Muscle layer of duodenum (tissue), 2 donors: ENCODE data around the gene SPTLC3.

Experiments
- H3K27ac ChIP-seq: one replicate; pipeline ENCODE4 v1.7.0; 2013; ENCODE audit warnings: mild to moderate bottlenecking, low read length
- H3K27me3 ChIP-seq: one replicate; pipeline ENCODE4 v1.7.0; 2013; ENCODE audit warnings: low read depth, mild to moderate bottlenecking, control low read depth, low read length
- H3K36me3 ChIP-seq, 2 donors: one replicate each; pipeline ENCODE4 v1.7.0; 2013; ENCODE audit warnings: low read length in 2 of 2, control low read depth in 1 of 2, mild to moderate bottlenecking in 1 of 2; ENCODE audit not compliant: insufficient read depth in 2 of 2, control insufficient read depth in 1 of 2
- H3K4me1 ChIP-seq, 2 donors: one replicate each; pipeline ENCODE4 v1.7.0; 2013; ENCODE audit warnings: low read length in 2 of 2, mild to moderate bottlenecking in 2 of 2, control low read depth in 1 of 2, moderate library complexity in 1 of 2; ENCODE audit not compliant: insufficient read depth in 2 of 2, control insufficient read depth in 1 of 2
- H3K4me3 ChIP-seq, 2 donors: one replicate each; pipeline ENCODE4 v1.7.0; 2013; ENCODE audit warnings: low read length in 2 of 2, low read depth in 1 of 2, mild to moderate bottlenecking in 1 of 2
- H3K9me3 ChIP-seq, 2 donors: one replicate each; pipeline ENCODE4 v1.7.0; 2013; ENCODE audit warnings: low read length in 2 of 2, control low read depth in 1 of 2, mild to moderate bottlenecking in 1 of 2; ENCODE audit not compliant: control insufficient read depth in 1 of 2
- donor health status: healthy.

Gene SPTLC3

GRCh38 chr20:13121840-13122515 is 113.2 kb downstream of the SPTLC3 start:
- Histone ChIP-seq H3K4me1 (no peaks in the 10 kb centered on the region), H3K9me3 (no peaks in the 10 kb centered on the region), H3K27ac (no peak overlapping the region), H3K36me3 (peaks cover 0 to 3% of the 10 kb centered on the region in 2 donors), H3K4me3 (no peak overlapping the region), H3K27me3 (no peaks in the 10 kb centered on the region)

- no peak overlapping the region for H3K27ac ChIP-seq
- no peaks in the 10 kb centered on the region for H3K4me1 ChIP-seq
- no peaks in the 10 kb centered on the region for H3K9me3 ChIP-seq
- no peak overlapping the region for H3K4me3 ChIP-seq
- no peaks in the 10 kb centered on the region for H3K27me3 ChIP-seq
- H3K36me3 ChIP-seq: peaks cover 0 to 3% of the 10 kb centered on the region in 2 donors
Observed at GRCh38 chr20:13125486-13125885, 116.7 kb downstream of the SPTLC3 start.

- no peak overlapping the region for H3K4me3 ChIP-seq
- H3K4me1 ChIP-seq: no peaks in the 10 kb centered on the region
- H3K9me3 ChIP-seq: no peaks in the 10 kb centered on the region
- H3K36me3 ChIP-seq: peaks cover 0 to 3% of the 10 kb centered on the region in 2 donors
- H3K27ac ChIP-seq: no peak overlapping the region
- H3K27me3 ChIP-seq: no peaks in the 10 kb centered on the region
Observed at GRCh38 chr20:13128173-13128572, 119.4 kb downstream of the SPTLC3 start.

GRCh38 chr20:13130061-13130706 is 121.4 kb downstream of the SPTLC3 start:
- no peaks in the 10 kb centered on the region for H3K27me3 ChIP-seq
- H3K27ac ChIP-seq: no peak overlapping the region
- H3K9me3 ChIP-seq: no peaks in the 10 kb centered on the region
- no peak overlapping the region for H3K4me3 ChIP-seq
- H3K4me1 ChIP-seq: no peaks in the 10 kb centered on the region
- H3K36me3 ChIP-seq: peaks cover 0 to 7% of the 10 kb centered on the region in 2 donors

- H3K27ac ChIP-seq: no peak overlapping the region
- H3K4me1 ChIP-seq: no peaks in the 10 kb centered on the region
- no peaks in the 10 kb centered on the region for H3K27me3 ChIP-seq
Observed at GRCh38 chr20:13130707-13131103, 121.9 kb downstream of the SPTLC3 start.

GRCh38 chr20:13131688-13132087 is 122.9 kb downstream of the SPTLC3 start:
- no peak overlapping the region for H3K4me3 ChIP-seq
- no peaks in the 10 kb centered on the region for H3K4me1 ChIP-seq
- H3K36me3 ChIP-seq: peaks cover 0 to 5% of the 10 kb centered on the region in 2 donors
- no peaks in the 10 kb centered on the region for H3K9me3 ChIP-seq
- H3K27me3 ChIP-seq: no peaks in the 10 kb centered on the region
- no peak overlapping the region for H3K27ac ChIP-seq

More at GRCh38 chr20:13130707-13131103, 121.9 kb downstream of the SPTLC3 start:
- Histone ChIP-seq H3K36me3 (peaks cover 0 to 7% of the 10 kb centered on the region in 2 donors), H3K9me3 (no peaks in the 10 kb centered on the region), H3K4me3 (no peak overlapping the region)

- Histone ChIP-seq H3K27me3 (no peaks in the 10 kb centered on the region), H3K4me1 (no peaks in the 10 kb centered on the region), H3K4me3 (no peak overlapping the region), H3K36me3 (peaks cover 0 to 5% of the 10 kb centered on the region in 2 donors), H3K27ac (no peak overlapping the region), H3K9me3 (no peaks in the 10 kb centered on the region)
Observed at GRCh38 chr20:13139459-13140150, 130.8 kb downstream of the SPTLC3 start.

GRCh38 chr20:13140201-13140600 is 131.4 kb downstream of the SPTLC3 start:
- H3K4me3 ChIP-seq: no peak overlapping the region
- no peak overlapping the region for H3K27ac ChIP-seq
- H3K4me1 ChIP-seq: no peaks in the 10 kb centered on the region
- H3K27me3 ChIP-seq: no peaks in the 10 kb centered on the region
- H3K9me3 ChIP-seq: no peaks in the 10 kb centered on the region
- peaks cover 0 to 5% of the 10 kb centered on the region in 2 donors for H3K36me3 ChIP-seq

- Histone ChIP-seq H3K27me3 (no peaks in the 10 kb centered on the region), H3K4me3 (no peak overlapping the region), H3K36me3 (peaks cover 0 to 5% of the 10 kb centered on the region in 2 donors), H3K27ac (no peak overlapping the region), H3K4me1 (no peaks in the 10 kb centered on the region), H3K9me3 (no peaks in the 10 kb centered on the region)
Observed at GRCh38 chr20:13140775-13141174, 132.0 kb downstream of the SPTLC3 start.

GRCh38 chr20:13141546-13141945 is 132.8 kb downstream of the SPTLC3 start:
- Histone ChIP-seq H3K9me3 (no peaks in the 10 kb centered on the region), H3K4me1 (no peaks in the 10 kb centered on the region), H3K4me3 (no peak overlapping the region), H3K27me3 (no peaks in the 10 kb centered on the region), H3K27ac (no peak overlapping the region), H3K36me3 (peaks cover 0 to 5% of the 10 kb centered on the region in 2 donors)

GRCh38 chr20:13142143-13142542 is 133.4 kb downstream of the SPTLC3 start:
- H3K36me3 ChIP-seq: peaks cover 0 to 5% of the 10 kb centered on the region in 2 donors
- no peak overlapping the region for H3K4me3 ChIP-seq
- no peaks in the 10 kb centered on the region for H3K4me1 ChIP-seq
- no peak overlapping the region for H3K27ac ChIP-seq
- H3K27me3 ChIP-seq: no peaks in the 10 kb centered on the region
- H3K9me3 ChIP-seq: no peaks in the 10 kb centered on the region
